CD4-positive, alpha-beta T cell treated with Interleukin-10 for 1 hour (primary cell): ENCODE data around the gene ZNRF2.
"Not testable (repeated sequence)": the region's sequence is repeated elsewhere in the genome, so short reads cannot be mapped to it uniquely, and the experiment has no call there.

Source experiments
- DNase-seq: peaks from one replicate; pipeline ENCODE4 v3.0.0-alpha.2; 2020

ZNRF2 gene

GRCh38 chr7:30363778-30364563 is 79.6 kb downstream of the ZNRF2 start:
- DNase-seq = no peak

DNA sequence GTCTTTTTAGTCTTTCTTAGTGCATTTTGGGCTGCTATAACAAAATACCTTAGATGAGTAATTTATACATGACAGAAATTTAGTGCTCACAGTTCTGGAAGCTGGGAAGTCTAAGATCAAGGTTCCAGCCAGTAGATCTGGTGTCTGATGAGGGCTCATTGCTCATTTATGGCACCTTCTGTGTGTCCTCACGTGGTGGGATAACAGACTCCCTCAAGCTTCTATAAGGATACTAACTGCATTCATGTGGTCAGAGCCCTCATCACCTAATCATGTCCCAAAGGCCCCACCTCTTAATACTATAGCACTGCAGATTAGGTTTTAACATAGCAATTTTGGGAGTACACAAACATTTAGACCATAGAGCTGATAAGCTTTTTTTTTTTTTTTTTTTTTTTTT is 80.4 kb downstream of the ZNRF2 start:
- DNase-seq = no peak

- no peak for DNase-seq
Measured at GRCh38 chr7:30365621-30366020, 81.2 kb downstream of the ZNRF2 start.

DNA sequence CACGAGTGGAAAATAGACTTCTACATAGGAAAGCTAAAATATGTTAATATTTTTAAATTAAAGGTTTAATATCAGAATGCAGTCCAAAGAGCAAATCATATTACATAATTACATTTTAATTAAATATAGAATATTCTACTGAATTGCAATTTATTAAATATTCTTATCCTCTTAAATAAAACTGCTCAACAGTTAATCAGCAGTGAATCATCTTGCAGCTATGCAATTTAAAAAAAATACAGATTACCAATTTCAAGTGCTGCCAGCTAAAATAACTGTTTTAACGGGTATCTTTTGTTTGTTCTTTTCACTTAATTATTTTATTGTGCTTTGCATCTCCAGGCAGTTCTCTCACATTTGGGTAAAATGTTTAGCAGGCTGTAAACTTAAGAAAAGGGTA is 82.2 kb downstream of the ZNRF2 start:
- DNase-seq = no peak

DNA sequence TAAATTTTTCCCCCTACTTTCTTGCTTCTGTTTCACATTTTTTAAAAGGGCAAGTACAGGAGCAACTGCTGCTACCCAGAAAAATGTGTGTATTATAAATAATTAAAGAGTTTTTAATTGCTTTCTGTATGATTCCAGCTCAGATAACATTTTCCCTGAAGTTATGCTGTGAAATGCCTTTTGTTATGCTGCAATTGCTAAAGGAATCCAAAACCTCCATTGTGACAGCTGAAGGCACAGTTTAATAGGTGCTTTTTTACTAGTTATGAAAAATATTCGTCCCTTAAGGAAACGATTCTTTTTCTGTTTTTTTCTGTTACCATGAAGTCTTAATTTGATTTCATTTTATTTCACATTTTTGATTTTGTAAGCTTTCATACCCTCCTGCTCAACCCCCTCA is 83.2 kb downstream of the ZNRF2 start:
- no peak for DNase-seq

GRCh38 chr7:30369879-30370278 is 85.5 kb downstream of the ZNRF2 start:
- DNase-seq = no peak

GRCh38 chr7:30371321-30371720 is 86.9 kb downstream of the ZNRF2 start:
- no peak for DNase-seq

GRCh38 chr7:30378275-30378674 is 93.9 kb downstream of the ZNRF2 start:
- no peak for DNase-seq

- DNase-seq = no peak
Measured at GRCh38 chr7:30379131-30379530, 94.7 kb downstream of the ZNRF2 start.

DNA sequence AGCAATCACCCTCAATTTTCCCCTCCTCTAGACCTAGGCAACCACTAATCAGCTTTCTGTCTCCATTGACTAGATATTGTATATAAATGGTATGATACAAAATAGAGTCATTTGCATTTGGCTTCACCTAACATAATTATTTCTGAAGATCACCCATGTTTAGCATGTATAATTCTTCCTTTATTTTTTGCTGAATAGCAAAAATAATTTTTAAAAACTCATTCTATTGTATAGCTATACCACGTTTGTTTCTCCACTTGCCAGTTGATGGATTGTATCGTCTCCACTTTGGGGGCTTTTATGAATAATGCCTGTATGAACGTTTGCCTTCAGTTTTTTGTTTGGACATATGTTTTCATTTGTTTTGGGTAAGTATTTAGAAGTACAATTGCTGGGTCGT is 95.3 kb downstream of the ZNRF2 start:
- DNase-seq = no peak

DNA sequence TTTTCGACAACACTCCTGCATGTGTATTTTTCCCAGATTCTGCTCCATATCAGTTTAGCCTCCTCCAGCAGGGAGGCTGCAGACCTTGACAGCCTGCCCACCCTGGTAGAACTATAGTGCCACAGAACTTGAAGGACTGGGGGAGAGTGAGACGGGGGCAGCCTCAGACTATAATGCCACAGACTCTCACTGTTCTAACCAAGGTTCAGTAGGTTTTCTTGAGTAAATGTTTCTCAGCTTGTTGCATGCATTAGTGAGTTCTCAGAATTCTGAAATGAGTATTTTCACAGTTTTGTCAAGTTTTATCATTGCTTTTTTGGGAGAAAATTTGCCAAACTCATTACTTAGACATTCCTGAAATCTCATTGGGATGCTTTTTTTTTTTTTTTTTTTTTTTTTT is 95.9 kb downstream of the ZNRF2 start:
- DNase-seq = no peak

DNA sequence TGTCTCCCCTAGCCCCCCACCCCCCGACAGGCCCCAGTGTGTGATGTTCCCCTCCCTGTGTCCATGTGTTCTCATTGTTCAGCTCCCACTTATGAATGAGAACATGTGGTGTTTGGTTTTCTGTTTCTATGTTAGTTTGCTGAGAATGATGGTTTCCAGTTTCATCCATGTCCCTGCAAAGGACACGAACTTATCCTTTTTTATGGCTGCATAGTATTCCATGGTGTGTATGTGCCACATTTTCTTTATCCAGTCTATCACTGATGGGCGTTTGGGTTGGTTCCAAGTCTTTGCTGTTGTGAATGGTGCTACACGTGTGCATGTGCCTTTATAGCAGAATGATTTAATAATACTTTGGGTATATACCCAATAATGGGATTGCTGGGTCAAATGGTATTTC is 96.4 kb downstream of the ZNRF2 start:
- DNase-seq = not testable (repeated sequence)

- DNase-seq = no peak
Measured at GRCh38 chr7:30382607-30383006, 98.2 kb downstream of the ZNRF2 start.

- no peak for DNase-seq
Measured at GRCh38 chr7:30389791-30390190, 105.4 kb downstream of the ZNRF2 start.

DNA sequence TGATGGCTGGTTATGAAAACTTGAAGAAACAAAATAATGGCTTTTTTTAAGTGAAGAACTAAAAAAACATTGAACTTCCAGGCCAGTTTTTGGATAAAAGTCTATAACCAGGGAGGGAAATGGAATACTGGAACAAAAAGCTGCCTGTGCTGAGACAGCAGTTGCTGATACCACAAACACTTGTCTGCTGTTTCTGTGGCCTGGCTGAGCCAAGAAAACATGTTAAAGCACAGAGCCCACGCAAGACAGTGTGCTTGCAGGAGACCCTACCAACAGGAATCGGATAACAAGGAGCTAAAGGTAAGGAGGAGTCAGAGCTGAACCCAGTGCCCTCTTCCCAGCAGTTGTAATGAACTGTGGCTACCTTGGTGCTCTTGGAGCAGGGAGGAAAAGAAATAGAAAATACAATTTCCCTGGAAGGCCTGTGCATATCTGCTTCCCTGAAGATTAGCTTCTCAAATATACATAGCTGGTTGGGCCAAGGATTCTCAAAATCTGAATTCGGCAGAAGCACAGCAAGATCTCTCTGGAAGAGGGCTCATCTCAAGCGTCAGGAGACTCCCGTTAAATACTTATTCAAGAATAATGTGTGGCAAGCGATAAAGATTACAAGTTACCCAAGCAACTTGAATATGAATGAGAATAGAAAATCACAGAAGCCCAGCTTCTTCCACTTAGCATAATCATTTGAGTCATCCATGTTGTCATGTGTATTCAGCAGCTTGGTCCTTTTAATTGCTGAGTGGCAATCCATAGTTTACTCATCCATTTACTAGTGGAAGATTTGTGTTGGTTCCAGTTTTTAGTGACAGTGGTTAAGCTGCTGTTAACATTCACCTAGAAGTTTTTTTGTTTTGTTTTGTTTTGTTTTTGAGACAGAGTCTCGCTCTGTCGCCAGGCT is 106.6 kb downstream of the ZNRF2 start:
- no peak for DNase-seq

DNA sequence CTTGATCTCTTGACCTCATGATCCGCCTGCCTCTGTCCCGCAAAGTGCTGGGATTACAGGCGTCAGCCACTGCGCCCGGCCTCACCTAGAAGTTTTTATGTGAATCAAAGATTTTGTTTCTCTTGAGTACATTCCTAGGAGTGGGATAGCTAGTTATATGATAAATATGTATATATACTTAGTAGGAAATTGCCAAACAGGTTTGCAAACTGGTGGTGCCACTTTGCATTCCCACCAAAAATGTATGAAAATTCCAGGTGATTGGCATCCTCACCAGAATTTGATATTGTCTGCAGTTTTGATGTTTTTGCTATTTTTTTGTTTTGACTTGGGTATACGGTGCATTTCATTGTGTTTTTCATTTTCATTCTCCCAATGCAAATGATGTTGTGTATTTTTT is 107.4 kb downstream of the ZNRF2 start:
- no peak for DNase-seq

- no peak for DNase-seq
Measured at GRCh38 chr7:30395676-30396075, 111.3 kb downstream of the ZNRF2 start.

DNA sequence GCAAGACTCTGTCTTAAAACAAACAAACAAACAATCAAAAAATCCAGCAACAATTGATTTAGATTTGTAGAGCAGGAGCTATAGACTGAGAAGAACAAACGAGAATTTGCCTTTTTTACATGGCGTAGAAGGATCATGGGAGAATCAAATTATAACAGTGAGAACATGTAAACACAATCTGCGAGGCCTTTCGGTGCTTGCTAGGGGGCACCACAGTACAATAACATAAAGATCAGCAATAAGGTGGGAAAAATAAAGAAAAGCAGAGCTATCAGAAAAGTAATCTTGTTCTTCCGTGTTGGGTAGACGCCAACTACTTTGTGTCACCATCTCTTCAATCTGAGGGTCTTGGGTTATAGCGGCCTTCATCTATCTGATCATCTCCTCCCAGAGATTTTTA is 112.0 kb downstream of the ZNRF2 start:
- DNase-seq = no peak

DNA sequence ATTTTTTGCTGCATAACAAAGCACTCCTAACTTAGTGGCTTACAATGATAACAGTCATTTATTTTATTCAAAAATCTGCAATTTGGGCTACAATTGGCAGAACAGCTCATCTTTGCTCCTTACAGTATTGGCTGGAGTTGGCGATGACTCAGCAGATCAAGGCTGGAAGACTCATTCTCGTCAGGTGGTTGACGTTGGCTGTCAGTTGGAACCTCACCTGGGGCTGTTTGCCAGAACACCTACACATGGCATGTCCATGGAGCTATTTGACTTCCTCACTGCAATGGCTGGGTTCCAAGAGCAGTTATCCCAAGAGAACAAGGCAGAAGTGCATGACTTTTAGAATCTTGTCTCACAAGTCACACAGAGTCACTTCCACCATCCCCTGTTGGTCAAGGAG is 119.1 kb downstream of the ZNRF2 start:
- no peak for DNase-seq

DNA sequence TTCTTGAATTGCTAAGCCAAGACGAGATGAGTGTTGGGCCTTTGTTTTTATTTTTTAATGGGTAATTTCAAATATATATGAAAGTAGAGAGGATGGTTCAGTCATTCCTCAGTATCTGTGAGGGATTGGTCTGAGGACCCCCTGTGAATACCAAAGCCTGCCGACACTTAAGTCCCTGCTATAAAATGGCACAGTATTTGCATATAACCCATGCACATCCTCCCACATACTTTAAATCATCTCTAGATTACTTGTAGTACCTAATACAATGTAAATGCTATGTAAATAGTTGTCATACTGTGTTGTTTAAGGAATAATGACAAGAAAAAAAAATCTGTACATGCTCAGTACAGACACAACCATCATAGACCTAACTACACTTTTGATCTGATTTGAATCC is 120.8 kb downstream of the ZNRF2 start:
- DNase-seq = no peak

DNA sequence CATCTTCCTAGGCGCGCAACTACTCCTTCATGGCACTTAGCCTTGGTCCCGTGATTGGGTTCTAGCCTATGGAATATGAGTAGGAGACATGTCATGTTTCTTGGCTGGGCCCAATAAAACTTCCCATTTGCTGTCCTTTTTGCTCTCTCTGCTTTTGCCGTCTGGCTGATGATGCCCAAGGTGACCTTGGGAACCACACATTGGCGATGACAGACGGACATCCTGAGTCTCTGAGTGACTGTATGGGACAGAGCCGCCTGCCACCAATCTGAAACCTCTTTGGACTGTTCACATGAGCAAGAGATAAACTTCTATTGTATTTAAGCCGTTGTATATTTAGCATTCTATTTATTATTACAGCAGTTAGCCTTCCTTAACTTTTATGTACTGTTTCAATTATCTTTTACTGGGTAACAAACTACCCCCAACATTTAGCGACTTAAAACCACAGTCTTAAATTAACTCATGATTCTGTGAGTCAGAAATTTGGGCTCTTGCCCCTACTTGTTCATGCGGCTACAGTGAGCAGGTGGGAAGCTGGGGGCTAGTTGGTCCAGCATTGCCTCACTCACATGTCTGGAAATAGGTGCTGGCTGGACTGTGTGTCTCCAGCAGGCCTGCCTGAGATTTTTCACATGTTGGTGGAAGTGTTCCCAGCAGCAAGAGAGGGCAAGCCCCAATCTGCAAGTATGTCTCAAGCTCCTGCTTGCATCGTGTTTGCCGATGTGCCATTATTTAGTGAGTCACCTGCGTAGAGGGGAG is 122.4 kb downstream of the ZNRF2 start:
- no peak for DNase-seq

- no peak for DNase-seq
Measured at GRCh38 chr7:30411173-30411572, 126.8 kb downstream of the ZNRF2 start.

GRCh38 chr7:30411897-30412296 is 127.5 kb downstream of the ZNRF2 start:
- no peak for DNase-seq
